GM12872 (cell line): ENCODE data around the gene PTK7.

Source experiments
- TF ChIP-seq, protein P1 (sequence below): IDR thresholded peaks from 3 replicates; pipeline ENCODE4 v1.5.1; 2011; ENCODE audit warnings: low read depth, mild to moderate bottlenecking, low read length, moderate library complexity; ENCODE audit not compliant: insufficient read depth

Gene PTK7

DNA sequence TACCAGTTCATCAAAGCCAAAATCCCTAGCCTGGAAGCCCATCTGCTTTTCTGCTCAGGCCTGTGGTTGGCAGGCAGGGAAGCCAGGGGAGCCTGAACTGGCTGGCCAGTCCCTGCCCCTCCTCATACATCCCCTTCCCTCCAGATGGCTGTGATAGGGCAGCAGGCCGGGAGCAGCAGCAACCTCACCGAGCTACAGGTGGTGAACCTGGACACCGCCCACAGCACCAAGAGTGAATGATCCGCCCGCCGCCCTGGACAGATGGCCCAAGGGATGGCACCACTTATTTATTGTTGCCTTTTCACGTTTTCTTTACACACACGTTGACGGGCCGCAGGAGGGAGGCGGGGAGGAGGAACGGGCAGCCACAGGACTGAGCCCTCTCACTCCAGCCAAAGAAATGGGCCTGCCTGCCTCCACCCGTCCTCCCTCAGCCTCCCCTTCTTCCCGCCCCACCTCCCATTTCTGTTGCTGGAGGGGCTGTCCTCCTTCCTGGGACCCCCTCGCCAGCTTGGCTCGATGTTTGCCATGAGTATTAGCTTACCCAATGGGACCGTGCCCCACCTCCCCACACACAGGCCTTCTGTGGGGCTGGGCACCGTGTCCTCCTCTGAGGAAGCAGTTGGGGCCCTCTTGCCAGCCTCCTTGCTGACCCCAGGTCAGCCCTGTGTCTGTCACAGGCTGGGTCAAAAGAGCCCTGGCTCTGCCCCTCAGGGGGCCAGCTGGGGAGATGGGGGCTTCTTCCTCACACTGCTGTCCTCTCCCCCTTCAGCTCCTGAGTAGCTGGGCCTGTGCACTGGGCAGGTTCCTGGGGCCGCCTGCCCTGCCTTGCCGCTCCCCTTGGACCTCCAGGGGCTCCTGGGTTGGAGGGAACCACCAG lies 103.1 kb downstream of the PTK7 start:
- TF ChIP-seq, protein P1, sequence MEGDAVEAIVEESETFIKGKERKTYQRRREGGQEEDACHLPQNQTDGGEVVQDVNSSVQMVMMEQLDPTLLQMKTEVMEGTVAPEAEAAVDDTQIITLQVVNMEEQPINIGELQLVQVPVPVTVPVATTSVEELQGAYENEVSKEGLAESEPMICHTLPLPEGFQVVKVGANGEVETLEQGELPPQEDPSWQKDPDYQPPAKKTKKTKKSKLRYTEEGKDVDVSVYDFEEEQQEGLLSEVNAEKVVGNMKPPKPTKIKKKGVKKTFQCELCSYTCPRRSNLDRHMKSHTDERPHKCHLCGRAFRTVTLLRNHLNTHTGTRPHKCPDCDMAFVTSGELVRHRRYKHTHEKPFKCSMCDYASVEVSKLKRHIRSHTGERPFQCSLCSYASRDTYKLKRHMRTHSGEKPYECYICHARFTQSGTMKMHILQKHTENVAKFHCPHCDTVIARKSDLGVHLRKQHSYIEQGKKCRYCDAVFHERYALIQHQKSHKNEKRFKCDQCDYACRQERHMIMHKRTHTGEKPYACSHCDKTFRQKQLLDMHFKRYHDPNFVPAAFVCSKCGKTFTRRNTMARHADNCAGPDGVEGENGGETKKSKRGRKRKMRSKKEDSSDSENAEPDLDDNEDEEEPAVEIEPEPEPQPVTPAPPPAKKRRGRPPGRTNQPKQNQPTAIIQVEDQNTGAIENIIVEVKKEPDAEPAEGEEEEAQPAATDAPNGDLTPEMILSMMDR = no peak

DNA sequence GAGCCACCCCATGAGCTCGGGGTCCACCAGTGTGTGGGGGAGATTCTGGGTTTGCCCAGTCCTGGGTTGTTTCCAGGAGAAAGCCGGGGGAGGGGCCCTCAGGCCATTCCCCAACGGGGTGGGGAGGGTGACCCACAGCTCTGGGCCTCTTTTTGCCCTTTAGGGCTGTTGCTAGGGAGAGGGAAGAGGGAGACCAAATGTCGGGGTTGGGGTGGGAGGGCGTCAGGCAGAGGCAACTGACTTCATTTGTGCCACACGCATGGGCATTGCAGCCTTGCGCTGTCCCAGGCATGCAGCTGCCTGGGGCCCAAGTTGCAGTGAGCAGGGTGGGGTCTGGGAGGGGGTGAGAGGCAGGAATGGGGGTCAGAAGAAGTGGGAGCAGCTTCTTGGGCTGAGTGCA lies 103.9 kb downstream of the PTK7 start:
- TF ChIP-seq, protein P1 = no peak

DNA sequence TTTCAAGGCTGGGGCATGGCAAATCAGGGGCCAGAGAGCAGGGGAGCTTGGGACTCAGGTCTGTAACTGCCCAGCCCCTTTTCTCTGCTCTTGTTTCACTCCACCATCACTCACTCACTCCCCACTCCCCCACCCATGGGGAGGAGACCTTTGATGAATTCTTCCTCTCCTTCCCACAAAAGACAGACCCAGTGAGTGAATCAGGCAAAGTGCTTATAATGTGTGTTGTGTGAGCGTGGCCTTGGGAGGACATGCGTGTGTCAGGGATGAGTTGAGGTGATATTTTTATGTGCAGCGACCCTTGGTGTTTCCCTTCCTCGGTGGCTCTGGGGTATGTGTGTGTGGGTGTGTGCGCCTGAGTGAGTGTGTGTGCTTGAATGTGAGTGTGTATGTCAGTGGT lies 104.9 kb downstream of the PTK7 start:
- TF ChIP-seq, protein P1 = no peak

DNA sequence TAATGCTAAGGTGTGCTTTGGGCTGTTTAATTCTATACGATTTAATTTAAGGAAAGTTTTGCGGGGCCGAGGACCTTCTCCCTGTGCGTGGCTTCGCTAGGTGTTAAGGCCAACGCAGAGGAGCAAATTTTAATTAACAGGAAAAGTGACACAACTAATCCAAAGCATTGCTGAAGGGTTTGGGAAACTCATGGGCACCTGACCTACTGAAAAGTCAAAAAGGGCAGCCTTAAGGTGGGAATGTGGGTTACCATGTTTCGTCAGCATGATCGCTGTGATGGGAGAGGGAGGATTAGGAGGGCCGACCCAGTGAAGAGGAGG lies 105.5 kb downstream of the PTK7 start:
- TF ChIP-seq, protein P1 = no peak

DNA sequence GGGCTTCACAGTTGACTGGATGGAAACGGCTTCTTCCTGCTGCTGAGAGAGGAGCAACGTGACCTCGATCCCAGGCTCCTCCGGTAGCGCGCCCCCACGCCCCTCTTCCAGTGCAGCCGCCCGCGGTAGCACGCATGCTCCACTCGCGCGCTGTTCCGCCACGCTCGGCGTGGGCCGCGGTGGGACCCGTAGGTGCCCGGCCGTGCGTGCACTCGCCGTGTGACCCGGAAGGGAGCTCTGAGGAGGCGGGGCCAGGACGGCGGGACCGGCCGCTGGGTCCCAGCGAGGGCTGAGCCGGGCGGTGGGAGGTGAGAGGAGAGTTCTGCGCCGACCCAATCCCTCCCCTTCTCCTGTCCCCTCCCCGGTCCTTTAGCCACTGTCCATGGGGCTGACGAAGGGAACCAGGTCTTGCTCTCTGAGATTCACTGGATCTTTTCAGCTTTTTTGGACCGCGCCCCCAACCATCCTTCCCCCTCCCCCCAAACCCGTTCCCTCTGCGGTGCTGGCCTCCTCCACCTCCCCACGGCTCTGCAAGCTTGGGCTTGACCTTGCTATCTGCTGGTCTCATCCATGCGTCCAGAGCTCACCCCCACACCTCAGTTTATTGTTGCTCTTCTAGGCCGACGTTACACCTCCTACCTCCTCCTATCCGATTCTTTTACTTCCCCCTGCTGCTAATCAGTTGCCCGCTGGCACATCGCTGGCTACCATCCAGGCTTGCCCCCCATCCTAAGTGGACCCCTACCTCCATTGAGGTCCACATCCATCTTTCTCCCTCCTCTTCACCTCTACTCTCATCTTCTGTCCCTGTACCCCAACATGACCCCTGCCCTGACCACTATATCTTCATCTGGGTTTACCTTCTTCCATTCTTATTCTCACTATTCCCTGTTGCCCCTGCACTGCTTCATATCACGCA lies 106.1 kb downstream of the PTK7 start, which contains the start of gene CUL9:
Gene CUL9, plus strand, starts transcription at position 255 of the 919 bp plus-strand sequence. CDS start 2,115 bp downstream, outside the sequence.
- TF ChIP-seq, protein P1 = no peak

DNA sequence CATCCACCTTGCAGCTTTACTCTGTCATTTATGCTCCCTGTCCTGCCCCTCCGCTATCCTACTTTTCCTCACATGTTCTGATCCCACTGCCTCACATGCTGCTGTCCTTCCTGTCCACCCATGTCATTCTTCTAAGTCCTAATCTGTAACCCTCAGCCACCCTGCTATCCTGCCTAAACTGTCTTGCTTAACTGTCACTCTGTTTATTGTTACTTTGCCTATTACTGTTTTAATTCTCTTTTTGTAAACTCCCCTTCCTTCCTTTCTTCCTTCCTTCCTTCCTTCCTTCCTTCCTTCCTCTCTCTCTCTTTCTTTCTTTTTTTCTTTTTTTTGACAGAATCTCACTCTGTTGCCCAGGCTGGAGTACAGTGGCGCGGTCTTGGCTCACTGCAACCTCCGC lies 107.3 kb downstream of the PTK7 start:
- TF ChIP-seq, protein P1 = no peak

DNA sequence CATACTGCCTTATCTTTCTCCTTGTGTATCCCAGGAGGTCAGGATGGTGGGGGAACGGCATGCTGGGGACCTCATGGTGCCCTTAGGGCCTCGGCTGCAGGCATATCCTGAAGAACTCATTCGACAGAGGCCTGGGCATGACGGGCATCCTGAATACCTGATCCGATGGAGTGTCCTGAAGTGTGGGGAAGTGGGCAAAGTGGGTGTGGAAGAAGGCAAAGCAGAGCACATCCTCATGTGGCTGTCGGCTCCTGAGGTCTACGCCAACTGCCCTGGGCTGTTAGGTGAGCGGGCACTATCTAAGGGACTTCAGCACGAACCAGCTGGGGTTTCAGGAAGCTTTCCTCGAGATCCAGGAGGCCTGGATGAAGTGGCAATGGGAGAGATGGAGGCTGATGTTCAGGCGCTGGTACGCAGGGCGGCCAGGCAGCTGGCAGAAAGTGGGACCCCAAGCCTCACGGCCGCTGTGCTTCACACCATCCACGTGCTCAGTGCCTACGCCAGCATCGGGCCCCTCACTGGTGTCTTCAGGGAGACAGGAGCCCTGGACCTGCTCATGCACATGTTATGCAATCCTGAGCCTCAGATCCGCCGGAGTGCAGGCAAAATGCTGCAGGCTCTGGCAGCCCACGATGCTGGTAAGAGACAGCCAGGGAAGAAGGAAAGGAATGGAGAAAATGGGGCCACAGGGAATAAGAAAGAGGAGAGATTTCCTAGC lies 108.3 kb downstream of the PTK7 start:
- TF ChIP-seq, protein P1 = no peak
